Neural progenitor cell (in vitro differentiated cells): Measurements from ENCODE around the gene DCLK2. TPM values are rescaled to one million over a fixed set of nuclear protein-coding genes. Genes with fewer than 3 reads are reported as not detected.

ENCODE experiments used
- DNase-seq: peaks from one replicate; pipeline ENCODE4 v3.0.0-alpha.2; 2016; ENCODE audit warnings: low spot score
- H2AFZ ChIP-seq: fragments of 200-600 bp; sonication (generic); replicated peaks from 2 replicates; pipeline ENCODE4 v1.6.1; 2016; ENCODE audit warnings: antibody characterized with exemption
- H3F3A ChIP-seq: fragments of 200-600 bp; sonication (generic); 2 replicates; pipeline ENCODE4 v1.6.1; 2016; ENCODE audit warnings: antibody characterized with exemption, low read depth
- H3K27ac ChIP-seq: fragments of 200-600 bp; sonication (generic); 2 replicates; pipeline ENCODE4 v1.5.1; 2016; ENCODE audit warnings: mild to moderate bottlenecking
- H3K27me3 ChIP-seq: fragments of 200-600 bp; sonication (generic); 2 replicates; pipeline ENCODE4 v1.6.1; 2016; ENCODE audit warnings: mild to moderate bottlenecking, moderate library complexity
- H3K36me3 ChIP-seq: fragments of 200-600 bp; sonication (generic); 2 replicates; pipeline ENCODE4 v1.5.1; 2016
- H3K4me1 ChIP-seq: fragments of 200-600 bp; sonication (generic); 2 replicates; pipeline ENCODE4 v1.6.1; 2016; ENCODE audit warnings: mixed run types
- H3K4me2 ChIP-seq: fragments of 200-600 bp; sonication (generic); 2 replicates; pipeline ENCODE4 v1.6.1; 2016
- H3K4me3 ChIP-seq: fragments of 200-600 bp; sonication (generic); 2 replicates; pipeline ENCODE4 v1.5.1; 2016
- H3K79me2 ChIP-seq: fragments of 200-600 bp; sonication (generic); 2 replicates; pipeline ENCODE4 v1.6.1; 2016; ENCODE audit warnings: low read depth
- H3K9ac ChIP-seq: fragments of 200-600 bp; sonication (generic); 2 replicates; pipeline ENCODE4 v1.6.1; 2016
- H3K9me3 ChIP-seq: fragments of 200-600 bp; sonication (generic); 2 replicates; pipeline ENCODE4 v1.5.1; 2016; ENCODE audit warnings: low read depth
- H4K20me1 ChIP-seq: fragments of 200-600 bp; sonication (generic); 2 replicates; pipeline ENCODE4 v1.6.1; 2016; ENCODE audit warnings: low read depth
- H3K27ac Mint-ChIP-seq: 3 replicates; pipeline ENCODE4 v1.8.0; 2021; ENCODE audit warnings: mixed read lengths
- H3K27me3 Mint-ChIP-seq: 2 replicates; pipeline ENCODE4 v1.8.0; 2022; ENCODE audit warnings: low read depth, mild to moderate bottlenecking, inconsistent platforms, moderate library complexity, mixed read lengths; ENCODE audit not compliant: insufficient read depth
- H3K36me3 Mint-ChIP-seq: 3 replicates; pipeline ENCODE4 v1.8.0; 2021; ENCODE audit warnings: mixed read lengths
- H3K4me1 Mint-ChIP-seq: 3 replicates; pipeline ENCODE4 v1.8.0; 2021; ENCODE audit warnings: mixed read lengths
- H3K4me3 Mint-ChIP-seq: 3 replicates; pipeline ENCODE4 v1.8.0; 2021; ENCODE audit warnings: mild to moderate bottlenecking, moderate library complexity, mixed read lengths
- H3K9me3 Mint-ChIP-seq: 3 replicates; pipeline ENCODE4 v1.8.0; 2020; ENCODE audit warnings: mixed read lengths
- CTCF ChIP-seq: fragments of 200-600 bp; sonication (generic); IDR thresholded peaks from 2 replicates; pipeline ENCODE4 v1.5.1; 2017; ENCODE audit warnings: antibody characterized with exemption, mild to moderate bottlenecking
- EZH2 ChIP-seq: fragments of 200-600 bp; sonication (generic); IDR thresholded peaks from 2 replicates; pipeline ENCODE4 v1.6.1; 2017; ENCODE audit warnings: antibody characterized with exemption, mild to moderate bottlenecking, moderate library complexity
- EZH2phosphoT487 ChIP-seq: fragments of 200-600 bp; sonication (generic); IDR thresholded peaks from 2 replicates; pipeline ENCODE4 v1.6.1; 2017; ENCODE audit warnings: antibody characterized with exemption
- total RNA-seq: library from RNA; depleted of rRNA; stranded (reverse); fragments of >200 nt; gene quantifications from 2 replicates; pipeline ENCODE4 v1.2.3, GENCODE V29; 2015; ENCODE audit warnings: low replicate concordance

The DCLK2 gene
- total RNA-seq, 1 donor from 2014 or later, result 11.7 TPM

GRCh38 chr4:150056569-150056968, 21.7 kb upstream of the DCLK2 start:
- H3K4me3 Mint-ChIP-seq, result no peak overlapping the region
- no peaks in the 10 kb centered on the region for H4K20me1 ChIP-seq
- no peaks in the 10 kb centered on the region for H3K27me3 Mint-ChIP-seq
- H3K27me3 ChIP-seq, result no peaks in the 10 kb centered on the region
- H2AFZ ChIP-seq, result no peak overlapping the region
- no peak overlapping the region for H3K4me3 ChIP-seq
- no peaks in the 10 kb centered on the region for H3K79me2 ChIP-seq
- no peak for DNase-seq
- no peak overlapping the region for H3K9ac ChIP-seq
- H3K27ac ChIP-seq, result no peak overlapping the region
- no peaks in the 10 kb centered on the region for H3K4me1 Mint-ChIP-seq
- TF ChIP-seq CTCF, result no peak
- TF ChIP-seq EZH2, result no peak
- no peaks in the 10 kb centered on the region for H3K9me3 ChIP-seq
- H3K4me2 ChIP-seq, result no peak overlapping the region
- no peaks in the 10 kb centered on the region for H3K4me1 ChIP-seq
- H3K36me3 Mint-ChIP-seq, result no peaks in the 10 kb centered on the region
- H3F3A ChIP-seq, result no peaks in the 10 kb centered on the region
- H3K27ac Mint-ChIP-seq, result no peak overlapping the region
- no peaks in the 10 kb centered on the region for H3K9me3 Mint-ChIP-seq
- H3K36me3 ChIP-seq, result no peaks in the 10 kb centered on the region

- Mint-ChIP-seq H3K4me3 (no peak overlapping the region), H3K4me1 (no peaks in the 10 kb centered on the region)
Measured at GRCh38 chr4:150061086-150061776, 17.0 kb upstream of the DCLK2 start.

GRCh38 chr4:150063128-150063527, 15.1 kb upstream of the DCLK2 start:
- Mint-ChIP-seq H3K27ac (no peak overlapping the region), H3K9me3 (peaks cover 2% of the 10 kb centered on the region), H3K36me3 (no peaks in the 10 kb centered on the region), H3K27me3 (no peaks in the 10 kb centered on the region), H3K4me1 (no peaks in the 10 kb centered on the region), H3K4me3 (no peak overlapping the region)
- no peaks in the 10 kb centered on the region for H3K4me1 ChIP-seq
- H3K79me2 ChIP-seq, result no peaks in the 10 kb centered on the region
- no peaks in the 10 kb centered on the region for H3K36me3 ChIP-seq
- no peak overlapping the region for H3K4me2 ChIP-seq
- no peaks in the 10 kb centered on the region for H3K27me3 ChIP-seq
- no peak overlapping the region for H3K4me3 ChIP-seq
- DNase-seq, result no peak
- no peak overlapping the region for H2AFZ ChIP-seq
- H4K20me1 ChIP-seq, result no peaks in the 10 kb centered on the region
- TF ChIP-seq EZH2, result no peak
- no peak for TF ChIP-seq EZH2phosphoT487
- TF ChIP-seq CTCF, result no peak
- no peaks in the 10 kb centered on the region for H3K9me3 ChIP-seq
- H3K9ac ChIP-seq, result no peak overlapping the region
- no peaks in the 10 kb centered on the region for H3F3A ChIP-seq
- no peak overlapping the region for H3K27ac ChIP-seq

More at GRCh38 chr4:150061086-150061776, 17.0 kb upstream of the DCLK2 start:
- H3K79me2 ChIP-seq, result no peaks in the 10 kb centered on the region
- H3K9ac ChIP-seq, result no peak overlapping the region
- H2AFZ ChIP-seq, result no peak overlapping the region
- no peaks in the 10 kb centered on the region for H3K27me3 ChIP-seq
- no peak overlapping the region for H3K4me2 ChIP-seq
- H3K27ac ChIP-seq, result no peak overlapping the region
- peaks cover 2% of the 10 kb centered on the region for H3K9me3 Mint-ChIP-seq
- TF ChIP-seq EZH2phosphoT487, result no peak
- no peak for TF ChIP-seq CTCF
- no peak for TF ChIP-seq EZH2
- no peaks in the 10 kb centered on the region for H3K4me1 ChIP-seq
- H4K20me1 ChIP-seq, result no peaks in the 10 kb centered on the region
- no peaks in the 10 kb centered on the region for H3K36me3 Mint-ChIP-seq
- no peaks in the 10 kb centered on the region for H3F3A ChIP-seq
- H3K4me3 ChIP-seq, result no peak overlapping the region
- no peak for DNase-seq
- no peaks in the 10 kb centered on the region for H3K27me3 Mint-ChIP-seq
- no peaks in the 10 kb centered on the region for H3K9me3 ChIP-seq
- no peaks in the 10 kb centered on the region for H3K36me3 ChIP-seq
- no peak overlapping the region for H3K27ac Mint-ChIP-seq
